B cell (primary cell): Measurements from ENCODE around the gene SAMD4A.

ENCODE experiments used
- CTCF ChIP-seq: fragments of 200-600 bp; IDR thresholded peaks from one replicate; pipeline ENCODE4 v1.8.0; 2022; ENCODE audit warnings: antibody characterized with exemption, mild to moderate bottlenecking
- EZH2 ChIP-seq: IDR thresholded peaks from 2 replicates; pipeline ENCODE4 v1.6.1; 2012; ENCODE audit warnings: borderline replicate concordance, low read depth, mild to moderate bottlenecking, moderate library complexity, low read length; ENCODE audit not compliant: insufficient read depth, poor library complexity, severe bottlenecking

- no peak for TF ChIP-seq EZH2
- no peak for TF ChIP-seq CTCF
Measured at GRCh38 chr14:54771411-54772027, 204.6 kb downstream of the SAMD4A start.
